Occipital lobe (tissue), 2 donors: Measurements from ENCODE around the gene CENPB. TPM values are rescaled to one million over a fixed set of nuclear protein-coding genes. Genes with fewer than 3 reads are reported as not detected.

ENCODE experiments used
- DNase-seq: peaks from one replicate; lab custom pipeline; 2025; lab: John Stamatoyannopoulos, UW
- total RNA-seq: library from RNA; depleted of rRNA; stranded (reverse); fragments of >200 nt; gene quantifications from one replicate; pipeline ENCODE4 v1.2.3, GENCODE V29; 2014

CENPB gene
- total RNA-seq, 1 donor from 2014 or later = 55.4 TPM

- DNase-seq = peak; percentile 98
Measured at GRCh38 chr20:3767427-3768341, 18.9 kb downstream of the CENPB start, which contains the start of gene ADISSP. ADISSP (minus strand) TSS chr20:3767753; CDS start chr20:3760100, 7,653 bp downstream.

GRCh38 chr20:3767110-3767426 is 19.5 kb downstream of the CENPB start:
- DNase-seq = no peak

GRCh38 chr20:3766422-3767109 is 20.0 kb downstream of the CENPB start:
- no peak for DNase-seq

DNA sequence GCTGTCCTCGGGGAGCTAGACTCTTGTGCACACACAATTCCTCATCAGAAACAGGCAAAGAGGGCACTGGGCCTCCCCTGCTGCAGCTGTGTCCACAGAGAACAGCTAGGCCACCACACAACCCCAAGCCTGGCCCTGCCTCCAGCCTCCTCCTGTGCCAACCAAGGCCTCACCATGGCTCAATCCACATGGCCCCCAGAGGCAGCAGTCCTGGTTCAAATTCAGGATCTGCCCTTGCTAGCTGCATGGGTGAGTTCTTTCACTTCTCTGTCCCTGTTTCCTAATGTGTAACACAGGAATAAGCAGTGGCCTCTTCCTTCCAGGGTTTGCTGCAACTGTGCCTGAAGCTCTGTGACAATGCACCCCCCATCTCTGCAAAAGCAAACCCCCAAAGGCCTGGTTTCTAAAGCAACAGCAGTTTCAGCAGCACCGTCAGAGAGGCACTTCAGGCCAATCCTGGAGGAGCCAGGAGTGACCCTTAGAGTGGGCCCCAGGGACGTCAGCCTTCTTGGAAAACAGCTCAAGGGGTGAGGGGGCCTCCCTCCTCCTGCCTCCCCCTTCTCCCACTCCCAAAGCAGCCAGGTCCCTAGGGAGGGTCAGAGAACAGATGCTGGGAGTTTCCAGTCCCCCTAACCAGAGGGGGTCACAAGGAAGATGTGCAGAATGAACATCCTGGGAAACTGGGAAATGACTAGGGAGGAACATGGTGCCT is 21.2 kb downstream of the CENPB start:
- DNase-seq = no peak

DNA sequence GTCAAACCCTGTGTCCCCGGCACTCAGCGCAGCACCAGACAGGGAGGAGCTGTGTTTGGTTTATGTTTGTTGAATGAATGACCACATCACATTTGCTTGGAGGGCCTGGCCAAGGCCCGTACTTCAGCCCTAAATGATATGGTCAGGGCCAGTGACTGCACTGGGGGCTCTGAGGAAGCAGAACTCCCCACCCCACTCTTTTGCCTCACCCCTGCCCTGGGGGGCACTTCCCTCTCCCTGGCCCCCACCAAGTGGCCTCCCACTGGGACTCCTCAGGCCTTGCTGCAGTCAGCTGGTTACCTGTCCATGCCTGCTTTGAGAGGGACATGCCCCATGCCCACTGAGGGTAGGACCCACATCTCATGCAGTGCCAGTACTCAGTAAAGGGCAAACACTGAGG is 21.9 kb downstream of the CENPB start:
- no peak for DNase-seq

DNA sequence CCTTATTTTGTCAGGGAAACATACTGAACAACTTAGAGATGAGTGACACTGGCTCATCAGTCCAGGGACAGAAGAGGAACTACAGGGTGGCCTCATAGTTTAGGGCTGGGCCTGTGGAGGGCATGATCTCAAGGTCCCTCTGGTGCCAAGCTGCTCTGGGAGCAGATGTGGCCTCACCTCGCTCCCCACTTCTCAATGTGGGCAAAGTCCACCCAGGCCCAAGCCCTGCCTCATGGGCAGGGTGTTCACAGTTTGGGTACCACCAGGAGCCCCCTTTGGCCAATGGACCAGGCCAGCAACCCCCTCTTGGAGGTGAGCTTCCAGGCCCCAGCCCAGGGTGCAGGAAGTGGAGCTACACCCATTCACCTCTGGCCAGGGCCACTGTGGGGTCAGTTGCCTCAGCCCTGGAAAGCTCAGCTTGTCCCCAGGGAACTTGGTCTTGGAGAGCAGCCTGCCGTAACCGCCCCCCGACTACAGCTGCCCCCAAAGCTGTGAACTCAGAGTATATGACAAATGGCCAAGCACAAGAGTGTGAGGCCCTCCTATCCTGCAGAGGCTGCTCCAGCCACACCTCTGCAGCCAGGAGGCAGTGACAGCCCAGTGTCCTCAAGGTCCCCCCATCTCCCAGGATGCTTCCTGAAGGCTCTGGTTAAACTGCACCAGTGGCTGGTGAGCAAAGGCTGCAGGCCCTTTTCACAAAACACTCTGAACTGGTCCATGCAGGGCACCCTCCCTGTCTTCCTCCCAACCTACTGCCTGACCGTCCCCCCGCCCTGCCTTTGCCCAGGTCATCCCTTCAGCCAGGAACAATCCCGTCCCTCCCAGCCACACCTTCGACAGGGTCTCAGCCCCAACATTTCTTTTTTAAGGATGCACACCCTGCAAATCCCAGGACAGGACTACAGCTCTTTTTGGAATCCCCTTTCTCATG is 22.6 kb downstream of the CENPB start:
- no peak for DNase-seq

GRCh38 chr20:3760655-3761348 is 25.7 kb downstream of the CENPB start:
- no peak for DNase-seq

- DNase-seq = no peak
Measured at GRCh38 chr20:3759884-3760283, 26.7 kb downstream of the CENPB start.

DNA sequence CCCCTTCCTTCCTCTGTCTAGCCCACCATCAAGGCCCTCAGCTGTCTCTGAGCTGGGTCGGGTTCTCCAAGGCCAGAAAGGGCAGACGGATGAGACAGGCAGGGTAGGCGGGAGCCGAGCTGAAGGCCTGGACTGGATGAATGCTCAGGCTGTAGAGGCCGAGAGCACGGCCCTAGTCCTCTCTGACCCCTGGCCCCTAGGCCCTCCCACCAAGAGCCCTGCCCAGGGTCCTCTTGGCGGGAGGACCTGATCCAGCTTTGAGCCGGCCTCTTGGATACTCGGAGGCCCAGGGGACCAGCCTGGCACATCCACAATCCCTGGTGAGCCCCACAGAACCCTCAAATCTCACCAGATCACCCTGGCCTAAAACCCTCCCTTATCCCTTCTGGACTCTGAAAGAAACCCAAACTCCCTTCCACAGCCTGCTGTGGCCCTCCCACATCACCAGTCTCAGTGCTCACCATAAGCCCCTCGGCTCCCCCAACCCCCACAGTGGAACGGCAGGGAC is 27.2 kb downstream of the CENPB start:
- no peak for DNase-seq

GRCh38 chr20:3758566-3758965 is 28.0 kb downstream of the CENPB start:
- no peak for DNase-seq

DNA sequence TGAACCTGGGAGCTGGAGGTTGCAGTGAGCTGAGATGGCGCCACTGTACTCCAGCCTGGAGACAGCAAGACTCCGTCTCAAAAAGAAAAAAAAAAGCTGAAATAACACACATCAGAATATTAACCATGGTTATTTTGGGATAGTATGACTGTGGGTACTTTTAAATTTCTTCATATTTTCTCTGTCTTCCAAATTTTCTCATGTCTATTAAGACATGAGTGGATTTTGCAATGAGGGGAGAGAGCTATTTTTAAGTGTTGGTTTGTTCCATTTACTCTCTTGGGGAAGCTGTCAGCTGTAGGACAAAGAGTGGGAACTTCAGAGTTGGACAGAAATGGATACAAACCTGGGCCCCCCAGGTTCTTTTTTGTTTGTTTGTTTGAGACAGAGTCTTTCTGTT is 29.3 kb downstream of the CENPB start:
- DNase-seq = no peak

DNA sequence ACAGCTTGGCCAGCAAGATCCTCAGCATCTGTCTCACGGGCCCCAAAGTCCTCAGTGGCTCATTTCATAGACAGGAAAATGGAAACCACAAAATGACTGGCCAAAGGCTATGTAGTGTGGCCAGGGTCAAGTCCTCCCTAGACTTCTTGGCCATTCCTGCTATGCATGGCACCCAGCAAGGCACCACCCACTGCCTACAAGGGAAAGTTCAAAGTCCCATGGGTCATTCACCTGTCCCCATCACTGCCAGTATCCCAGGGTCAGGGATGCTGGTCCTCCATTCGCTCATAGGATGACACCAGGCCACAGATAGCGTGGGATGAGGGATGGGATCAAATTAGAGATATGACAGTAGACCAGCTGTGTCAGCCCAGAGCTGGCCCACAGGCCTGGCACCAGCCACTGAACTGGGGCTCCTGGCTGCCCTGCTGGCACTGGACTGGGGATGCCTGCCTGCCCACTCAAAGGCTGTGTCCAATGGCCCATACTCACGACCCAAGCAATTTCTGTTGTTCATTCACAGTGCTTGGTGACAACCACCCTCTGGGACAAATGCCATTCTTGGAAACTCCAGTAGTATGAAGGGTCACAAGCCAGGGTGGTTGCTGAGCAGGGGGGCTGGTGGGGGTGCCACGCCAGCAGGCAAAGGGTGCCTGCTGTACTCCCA is 30.6 kb downstream of the CENPB start:
- DNase-seq = no peak

GRCh38 chr20:3755269-3755668 is 31.3 kb downstream of the CENPB start:
- DNase-seq = no peak

- no peak for DNase-seq
Measured at GRCh38 chr20:3754276-3754630, 32.3 kb downstream of the CENPB start.

DNA sequence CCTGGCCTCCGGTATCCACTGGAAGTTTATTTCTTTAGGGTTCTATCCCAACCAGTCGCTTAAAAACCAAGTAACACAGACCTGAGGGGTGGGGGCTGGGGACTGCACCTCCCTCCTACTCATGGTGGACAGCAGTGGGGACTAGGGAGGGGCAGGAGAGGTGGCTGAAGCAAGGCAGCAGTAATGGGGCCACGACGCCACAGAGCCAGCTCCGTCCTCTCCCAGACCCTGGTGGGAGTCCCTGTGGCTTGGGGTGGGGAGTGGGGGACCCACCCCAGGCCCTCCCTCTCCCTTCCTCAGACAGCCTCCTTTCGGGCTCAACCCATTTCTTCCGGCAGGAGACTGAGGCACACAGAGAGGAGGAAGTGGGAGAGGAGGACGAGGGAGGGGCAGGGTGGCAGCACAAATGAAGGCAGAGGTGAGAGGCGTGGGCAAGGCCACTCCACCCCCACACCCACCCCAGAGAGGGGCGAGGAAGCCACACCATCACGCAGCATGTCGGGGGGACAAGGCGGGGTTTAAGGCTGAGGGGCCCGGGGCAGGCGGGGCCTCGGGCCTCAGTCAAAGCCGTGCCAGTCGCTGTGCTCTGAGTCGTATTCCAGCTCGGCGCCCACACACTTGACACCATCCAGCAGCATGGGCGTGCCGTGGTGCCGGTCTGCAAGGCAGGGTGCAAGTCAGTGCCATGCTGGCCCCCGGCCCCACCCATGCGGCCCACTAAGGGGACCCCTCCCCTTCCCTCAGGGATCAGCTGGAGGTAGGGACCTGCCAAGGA is 32.9 kb downstream of the CENPB start:
- no peak for DNase-seq

DNA sequence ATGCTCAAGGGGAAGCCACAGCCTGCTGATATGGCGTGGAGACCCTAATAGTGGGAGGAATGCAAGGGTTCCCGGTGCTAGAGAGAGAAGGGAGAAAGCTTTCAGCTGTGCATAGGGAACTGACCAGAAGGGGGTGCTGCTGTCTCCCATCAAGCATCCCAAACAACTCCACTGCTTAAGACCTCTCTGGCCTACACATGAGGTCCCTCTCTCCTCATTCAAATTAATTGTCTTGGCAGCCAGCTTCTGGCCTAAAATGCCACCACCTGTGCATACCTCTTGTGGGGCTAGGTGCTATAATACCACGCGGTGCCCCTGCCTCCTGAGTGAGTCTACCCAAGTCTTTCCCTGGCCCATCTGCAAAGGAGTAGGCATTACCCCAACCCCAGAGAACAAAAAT is 33.4 kb downstream of the CENPB start:
- no peak for DNase-seq

DNA sequence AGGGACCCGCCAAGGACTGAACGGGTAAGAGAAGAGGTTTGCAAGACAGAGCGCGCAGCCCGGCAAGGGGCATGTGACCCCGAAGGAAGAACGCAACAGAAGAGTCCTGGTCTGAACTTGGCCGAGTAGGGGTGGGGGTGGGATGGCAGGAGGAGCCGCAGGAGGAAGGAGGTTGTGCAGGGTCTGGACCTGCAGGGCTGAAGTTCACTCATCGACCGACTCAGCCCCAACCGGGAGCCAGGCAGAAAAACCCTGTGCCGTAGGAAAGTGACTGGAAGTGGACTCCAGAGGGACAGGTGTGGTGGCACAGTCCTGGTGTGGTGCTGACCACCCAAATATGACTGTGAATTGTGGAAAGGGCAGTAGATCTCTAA is 34.2 kb downstream of the CENPB start:
- DNase-seq = no peak

GRCh38 chr20:3751675-3752385 is 34.7 kb downstream of the CENPB start:
- no peak for DNase-seq

GRCh38 chr20:3751305-3751674 is 35.2 kb downstream of the CENPB start:
- DNase-seq = no peak
